Measurements from ENCODE around the gene DNAAF6.

The DNAAF6 gene

DNA sequence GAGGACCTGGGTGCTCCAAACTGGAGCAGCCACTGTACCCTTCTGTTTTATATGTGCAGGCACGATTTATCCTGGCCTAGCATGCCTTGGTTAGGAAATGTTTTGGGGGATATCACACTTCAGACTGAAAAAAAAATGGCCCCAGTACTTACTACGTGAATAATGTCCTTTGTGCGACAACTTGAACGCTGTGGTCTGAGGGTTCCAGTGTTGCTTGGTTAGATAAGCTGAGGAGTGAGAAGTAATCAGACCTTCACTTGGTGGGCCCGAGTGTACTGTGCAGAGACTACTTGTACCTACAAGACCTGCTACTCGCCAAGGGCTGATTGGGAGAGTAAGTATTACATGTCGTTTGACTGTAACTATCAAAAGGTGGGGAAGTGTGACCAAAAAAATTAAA, 678 bp downstream of the DNAAF6 start:
- Histone ChIP-seq H3K4me1 (ENCODE audit: control insufficient read depth, insufficient read depth, low read length) (peaks cover 9% of the 10 kb centered on the region), H3K9ac (ENCODE audit: low read depth, low read length) (no peak overlapping the region), H3K9me3 (ENCODE audit: control insufficient read depth, insufficient read depth, low read length) (no peaks in the 10 kb centered on the region), H3K36me3 (ENCODE audit: control insufficient read depth, insufficient read depth, low read length) (no peaks in the 10 kb centered on the region), H3K4me3 (ENCODE audit: low read depth, low read length) (no peak overlapping the region), H3K27me3 (ENCODE audit: control insufficient read depth, insufficient read depth, low read length) (no peaks in the 10 kb centered on the region)

- Histone ChIP-seq H3K9ac (ENCODE audit: low read depth, low read length) (no peak overlapping the region), H3K36me3 (ENCODE audit: control insufficient read depth, insufficient read depth, low read length) (no peaks in the 10 kb centered on the region), H3K4me3 (ENCODE audit: low read depth, low read length) (no peak overlapping the region), H3K9me3 (ENCODE audit: control insufficient read depth, insufficient read depth, low read length) (no peaks in the 10 kb centered on the region), H3K4me1 (ENCODE audit: control insufficient read depth, insufficient read depth, low read length) (peaks cover 9% of the 10 kb centered on the region), H3K27me3 (ENCODE audit: control insufficient read depth, insufficient read depth, low read length) (no peaks in the 10 kb centered on the region)
Observed at GRCh38 chrX:107207943-107208342, 1.5 kb downstream of the DNAAF6 start.

GRCh38 chrX:107213477-107213876, 7.1 kb downstream of the DNAAF6 start:
- no peaks in the 10 kb centered on the region for H3K27me3 ChIP-seq (ENCODE audit: control insufficient read depth, insufficient read depth, low read length)
- H3K9me3 ChIP-seq (ENCODE audit: control insufficient read depth, insufficient read depth, low read length): no peaks in the 10 kb centered on the region
- no peak overlapping the region for H3K9ac ChIP-seq (ENCODE audit: low read depth, low read length)
- no peaks in the 10 kb centered on the region for H3K36me3 ChIP-seq (ENCODE audit: control insufficient read depth, insufficient read depth, low read length)
- H3K4me1 ChIP-seq (ENCODE audit: control insufficient read depth, insufficient read depth, low read length): peaks cover 5% of the 10 kb centered on the region
- no peak overlapping the region for H3K4me3 ChIP-seq (ENCODE audit: low read depth, low read length)

GRCh38 chrX:107226757-107227156, 20.3 kb downstream of the DNAAF6 start:
- H3K4me3 ChIP-seq (ENCODE audit: low read depth, low read length): no peak overlapping the region
- no peaks in the 10 kb centered on the region for H3K4me1 ChIP-seq (ENCODE audit: control insufficient read depth, insufficient read depth, low read length)
- no peaks in the 10 kb centered on the region for H3K36me3 ChIP-seq (ENCODE audit: control insufficient read depth, insufficient read depth, low read length)
- H3K9ac ChIP-seq (ENCODE audit: low read depth, low read length): no peak overlapping the region
- H3K9me3 ChIP-seq (ENCODE audit: control insufficient read depth, insufficient read depth, low read length): no peaks in the 10 kb centered on the region
- no peaks in the 10 kb centered on the region for H3K27me3 ChIP-seq (ENCODE audit: control insufficient read depth, insufficient read depth, low read length)

DNA sequence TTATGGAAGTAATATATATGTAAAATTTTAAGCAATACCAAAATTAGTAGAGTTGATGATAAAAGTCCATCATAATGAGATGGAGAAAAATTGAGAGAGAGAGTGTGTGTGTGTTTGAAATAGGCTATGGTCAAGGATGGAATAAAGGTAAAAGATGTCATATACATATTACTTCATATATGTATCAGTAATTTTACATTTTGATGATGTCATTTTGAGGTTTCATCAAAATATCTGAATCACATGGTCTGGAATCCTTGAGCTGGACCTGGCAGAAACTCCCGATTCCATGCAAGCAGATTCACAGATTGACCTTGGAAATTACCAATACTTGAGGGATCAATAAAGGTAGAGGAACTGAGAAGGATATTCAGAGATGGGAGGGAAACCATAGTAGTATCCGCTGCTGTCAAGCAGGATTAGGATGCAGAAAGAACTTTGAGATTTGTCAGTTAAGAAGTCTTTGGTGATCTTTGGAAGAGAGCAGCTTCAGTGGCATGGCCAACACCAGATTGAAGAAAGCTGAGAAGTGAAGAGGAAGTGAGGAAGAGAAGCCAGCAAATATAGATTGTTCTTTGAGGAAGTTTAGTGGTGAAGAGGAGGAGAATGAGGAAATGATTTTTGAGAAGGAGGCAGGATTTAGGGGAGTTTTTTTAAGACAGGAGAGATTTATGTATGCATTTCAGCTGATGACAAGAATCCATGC, 21.5 kb downstream of the DNAAF6 start:
- no peak overlapping the region for H3K4me3 ChIP-seq (ENCODE audit: low read depth, low read length)
- no peaks in the 10 kb centered on the region for H3K27me3 ChIP-seq (ENCODE audit: control insufficient read depth, insufficient read depth, low read length)
- no peaks in the 10 kb centered on the region for H3K36me3 ChIP-seq (ENCODE audit: control insufficient read depth, insufficient read depth, low read length)
- no peaks in the 10 kb centered on the region for H3K4me1 ChIP-seq (ENCODE audit: control insufficient read depth, insufficient read depth, low read length)
- H3K9me3 ChIP-seq (ENCODE audit: control insufficient read depth, insufficient read depth, low read length): no peaks in the 10 kb centered on the region
- no peak overlapping the region for H3K9ac ChIP-seq (ENCODE audit: low read depth, low read length)

DNA sequence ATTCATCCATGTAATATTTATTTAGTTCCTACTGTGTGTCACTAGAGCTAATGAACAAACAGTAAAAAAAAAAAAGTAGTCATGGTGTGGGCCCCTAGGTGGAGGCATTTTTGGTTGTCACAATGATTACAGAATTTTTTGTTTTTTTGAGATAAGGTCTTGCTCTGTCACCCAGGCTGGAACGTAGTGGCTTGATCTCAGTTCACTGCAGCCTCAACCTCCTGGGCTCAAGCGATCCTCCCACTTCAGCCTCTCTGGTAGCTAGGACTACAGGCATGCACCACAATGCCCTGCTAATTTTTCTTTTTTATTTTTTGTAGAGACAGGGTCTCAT, 22.0 kb downstream of the DNAAF6 start:
- Histone ChIP-seq H3K4me1 (ENCODE audit: control insufficient read depth, insufficient read depth, low read length) (no peaks in the 10 kb centered on the region), H3K36me3 (ENCODE audit: control insufficient read depth, insufficient read depth, low read length) (no peaks in the 10 kb centered on the region), H3K4me3 (ENCODE audit: low read depth, low read length) (no peak overlapping the region)

DNA sequence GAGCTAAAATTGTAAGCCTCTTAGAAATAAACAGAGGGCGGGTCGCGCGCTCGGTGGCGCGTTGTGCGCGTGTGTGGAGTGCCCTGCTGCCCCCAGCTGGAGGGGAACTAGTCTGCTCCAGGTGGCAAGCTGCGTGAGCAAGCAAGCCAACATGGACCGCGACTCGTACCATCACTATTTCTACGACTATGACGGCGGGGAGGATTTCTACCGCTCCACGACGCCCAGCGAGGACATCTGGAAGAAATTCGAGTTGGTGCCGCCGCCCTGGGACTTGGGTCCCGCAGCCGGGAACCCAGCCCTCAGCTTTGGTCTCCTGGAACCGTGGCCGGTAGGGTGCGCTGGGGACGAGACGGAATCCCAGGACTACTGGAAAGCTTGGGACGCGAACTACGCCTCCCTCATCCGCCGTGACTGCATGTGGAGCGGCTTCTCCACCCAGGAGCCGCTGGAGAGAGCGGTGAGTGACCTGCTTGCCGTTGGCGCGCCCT, 66.1 kb downstream of the DNAAF6 start:
- peak overlapping the region; percentile 60 for H3K9ac ChIP-seq (ENCODE audit: low read depth, low read length)
- H3K4me1 ChIP-seq (ENCODE audit: control insufficient read depth, insufficient read depth, low read length): no peaks in the 10 kb centered on the region
- peaks cover 15% of the 10 kb centered on the region for H3K27me3 ChIP-seq (ENCODE audit: control insufficient read depth, insufficient read depth, low read length)
- H3K9me3 ChIP-seq (ENCODE audit: control insufficient read depth, insufficient read depth, low read length): no peaks in the 10 kb centered on the region
- H3K4me3 ChIP-seq (ENCODE audit: low read depth, low read length): peak overlapping the region; percentile 70
- H3K36me3 ChIP-seq (ENCODE audit: control insufficient read depth, insufficient read depth, low read length): no peaks in the 10 kb centered on the region

More for the DNA sequence above, 22.0 kb downstream of the DNAAF6 start:
- H3K27me3 ChIP-seq (ENCODE audit: control insufficient read depth, insufficient read depth, low read length): no peaks in the 10 kb centered on the region
- no peak overlapping the region for H3K9ac ChIP-seq (ENCODE audit: low read depth, low read length)
- no peaks in the 10 kb centered on the region for H3K9me3 ChIP-seq (ENCODE audit: control insufficient read depth, insufficient read depth, low read length)

GRCh38 chrX:107273795-107274194, 67.4 kb downstream of the DNAAF6 start:
- Histone ChIP-seq H3K4me3 (ENCODE audit: low read depth, low read length) (no peak overlapping the region), H3K4me1 (ENCODE audit: control insufficient read depth, insufficient read depth, low read length) (no peaks in the 10 kb centered on the region), H3K9me3 (ENCODE audit: control insufficient read depth, insufficient read depth, low read length) (no peaks in the 10 kb centered on the region), H3K27me3 (ENCODE audit: control insufficient read depth, insufficient read depth, low read length) (peaks cover 15% of the 10 kb centered on the region), H3K9ac (ENCODE audit: low read depth, low read length) (no peak overlapping the region), H3K36me3 (ENCODE audit: control insufficient read depth, insufficient read depth, low read length) (no peaks in the 10 kb centered on the region)

- no peaks in the 10 kb centered on the region for H3K36me3 ChIP-seq (ENCODE audit: control insufficient read depth, insufficient read depth, low read length)
- H3K4me1 ChIP-seq (ENCODE audit: control insufficient read depth, insufficient read depth, low read length): no peaks in the 10 kb centered on the region
- H3K4me3 ChIP-seq (ENCODE audit: low read depth, low read length): no peak overlapping the region
- H3K9me3 ChIP-seq (ENCODE audit: control insufficient read depth, insufficient read depth, low read length): no peaks in the 10 kb centered on the region
- no peaks in the 10 kb centered on the region for H3K27me3 ChIP-seq (ENCODE audit: control insufficient read depth, insufficient read depth, low read length)
- H3K9ac ChIP-seq (ENCODE audit: low read depth, low read length): no peak overlapping the region
Observed at GRCh38 chrX:107288676-107289075, 82.3 kb downstream of the DNAAF6 start.

GRCh38 chrX:107290019-107290418, 83.6 kb downstream of the DNAAF6 start:
- no peaks in the 10 kb centered on the region for H3K9me3 ChIP-seq (ENCODE audit: control insufficient read depth, insufficient read depth, low read length)
- no peak overlapping the region for H3K4me3 ChIP-seq (ENCODE audit: low read depth, low read length)
- no peak overlapping the region for H3K9ac ChIP-seq (ENCODE audit: low read depth, low read length)
- H3K4me1 ChIP-seq (ENCODE audit: control insufficient read depth, insufficient read depth, low read length): no peaks in the 10 kb centered on the region
- no peaks in the 10 kb centered on the region for H3K36me3 ChIP-seq (ENCODE audit: control insufficient read depth, insufficient read depth, low read length)
- no peaks in the 10 kb centered on the region for H3K27me3 ChIP-seq (ENCODE audit: control insufficient read depth, insufficient read depth, low read length)

DNA sequence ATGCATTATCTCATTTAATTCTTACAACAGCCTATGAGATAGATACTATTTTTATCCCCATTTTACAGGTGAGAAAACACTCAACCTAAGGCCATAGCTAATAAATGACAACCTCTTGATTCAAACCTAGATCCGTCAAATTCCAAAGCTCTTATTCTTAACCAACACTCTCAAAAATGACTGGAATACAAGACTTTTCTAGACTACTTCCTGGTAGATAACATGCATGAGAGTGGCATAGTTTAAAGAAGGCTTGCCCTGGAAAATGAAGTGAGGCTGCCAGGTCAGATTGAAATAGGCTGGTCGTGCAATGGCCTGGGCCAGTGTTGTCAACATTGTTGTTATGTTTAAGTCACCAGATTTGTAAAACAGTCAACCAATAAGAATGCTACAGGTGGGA, 86.6 kb downstream of the DNAAF6 start:
- Histone ChIP-seq H3K9ac (ENCODE audit: low read depth, low read length) (no peak overlapping the region), H3K4me1 (ENCODE audit: control insufficient read depth, insufficient read depth, low read length) (no peaks in the 10 kb centered on the region), H3K4me3 (ENCODE audit: low read depth, low read length) (no peak overlapping the region), H3K27me3 (ENCODE audit: control insufficient read depth, insufficient read depth, low read length) (no peaks in the 10 kb centered on the region), H3K9me3 (ENCODE audit: control insufficient read depth, insufficient read depth, low read length) (no peaks in the 10 kb centered on the region), H3K36me3 (ENCODE audit: control insufficient read depth, insufficient read depth, low read length) (no peaks in the 10 kb centered on the region)
